ENCODE data around the gene USP40.

- TF ChIP-seq POLR2A (IDR thresholded peaks at IDR 0.05) (no peak), CTCF (IDR thresholded peaks at IDR 0.05) (no peak)
Observed at GRCh38 chr2:233433794-233434193, 132.8 kb downstream of the USP40 start.

Measured in ovary (tissue), 3 donors.